HG03045 (cell line): Measurements from ENCODE around the gene BPIFB6.

Experiments used
- ATAC-seq: cut with Tn5 transposase; IDR thresholded peaks from one replicate; pipeline ENCODE4 v1.9.1; 2021; ENCODE audit warnings: mild to moderate bottlenecking, moderate library complexity; ENCODE audit not compliant: unreplicated experiment

The BPIFB6 gene

GRCh38 chr20:33000802-33001466 lies 30.5 kb upstream of the BPIFB6 start:
- no peak for ATAC-seq

- ATAC-seq, result no peak
Observed at GRCh38 chr20:33002087-33002808, 29.2 kb upstream of the BPIFB6 start.

GRCh38 chr20:33004141-33004751 lies 27.2 kb upstream of the BPIFB6 start, which contains the start of gene SUN5:
Gene SUN5 (minus strand): TSS chr20:33004433. CDS start chr20:33004340, 93 bp downstream.
- ATAC-seq, result no peak

- no peak for ATAC-seq
Observed at GRCh38 chr20:33005132-33005566, 26.3 kb upstream of the BPIFB6 start.

- no peak for ATAC-seq
Observed at GRCh38 chr20:33005908-33006775, 25.3 kb upstream of the BPIFB6 start.

- no peak for ATAC-seq
Observed at GRCh38 chr20:33006776-33007375, 24.6 kb upstream of the BPIFB6 start.

- ATAC-seq, result no peak
Observed at GRCh38 chr20:33007376-33008335, 23.8 kb upstream of the BPIFB6 start, which contains the start of gene BPIFB2. Gene BPIFB2 (plus strand): TSS chr20:33007704. CDS start chr20:33008575, 871 bp downstream.

- ATAC-seq, result no peak
Observed at GRCh38 chr20:33008336-33009213, 22.9 kb upstream of the BPIFB6 start.

GRCh38 chr20:33009214-33010132 lies 22.0 kb upstream of the BPIFB6 start:
- no peak for ATAC-seq

- no peak for ATAC-seq
Observed at GRCh38 chr20:33010133-33010504, 21.3 kb upstream of the BPIFB6 start.

- no peak for ATAC-seq
Observed at GRCh38 chr20:33010674-33011449, 20.6 kb upstream of the BPIFB6 start.

GRCh38 chr20:33012327-33013189 lies 18.9 kb upstream of the BPIFB6 start:
- no peak for ATAC-seq

- no peak for ATAC-seq
Observed at GRCh38 chr20:33013701-33014326, 17.6 kb upstream of the BPIFB6 start.

- no peak for ATAC-seq
Observed at GRCh38 chr20:33014336-33015113, 16.9 kb upstream of the BPIFB6 start.
